ENCODE measurements around the gene PIGBOS1.
"Not testable (repeated sequence)": the region's sequence is repeated elsewhere in the genome, so short reads cannot be mapped to it uniquely, and the experiment has no call there.

Gene PIGBOS1

DNA sequence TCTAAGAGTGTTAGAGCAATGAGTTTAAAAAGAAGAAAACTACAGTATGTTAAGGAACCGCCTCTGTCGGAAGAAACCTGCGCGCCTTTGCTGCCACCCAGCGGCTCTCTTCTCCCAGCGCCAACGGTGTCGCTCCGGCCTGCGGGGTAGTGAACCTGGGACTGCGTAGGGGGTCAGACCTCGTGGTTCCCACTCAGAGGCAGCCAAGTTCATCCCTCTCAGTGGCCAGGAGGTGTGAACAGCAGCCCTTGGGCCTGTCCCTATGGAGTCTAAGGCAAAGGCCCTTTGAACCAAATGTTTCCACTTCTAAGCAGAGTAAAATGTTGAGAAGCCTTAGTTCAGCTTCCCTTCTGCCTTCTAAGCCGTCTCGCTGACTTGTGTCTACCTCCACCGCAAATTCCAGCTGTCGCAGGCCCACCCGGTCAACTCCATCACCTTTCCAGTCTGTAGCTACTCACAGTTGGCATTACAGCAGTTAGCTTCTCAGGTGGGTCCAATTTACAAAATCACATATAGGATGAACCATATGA is 28.3 kb downstream of the PIGBOS1 start:
- DNase-seq, result peak; percentile 88 to 92 (median 92)

DNA sequence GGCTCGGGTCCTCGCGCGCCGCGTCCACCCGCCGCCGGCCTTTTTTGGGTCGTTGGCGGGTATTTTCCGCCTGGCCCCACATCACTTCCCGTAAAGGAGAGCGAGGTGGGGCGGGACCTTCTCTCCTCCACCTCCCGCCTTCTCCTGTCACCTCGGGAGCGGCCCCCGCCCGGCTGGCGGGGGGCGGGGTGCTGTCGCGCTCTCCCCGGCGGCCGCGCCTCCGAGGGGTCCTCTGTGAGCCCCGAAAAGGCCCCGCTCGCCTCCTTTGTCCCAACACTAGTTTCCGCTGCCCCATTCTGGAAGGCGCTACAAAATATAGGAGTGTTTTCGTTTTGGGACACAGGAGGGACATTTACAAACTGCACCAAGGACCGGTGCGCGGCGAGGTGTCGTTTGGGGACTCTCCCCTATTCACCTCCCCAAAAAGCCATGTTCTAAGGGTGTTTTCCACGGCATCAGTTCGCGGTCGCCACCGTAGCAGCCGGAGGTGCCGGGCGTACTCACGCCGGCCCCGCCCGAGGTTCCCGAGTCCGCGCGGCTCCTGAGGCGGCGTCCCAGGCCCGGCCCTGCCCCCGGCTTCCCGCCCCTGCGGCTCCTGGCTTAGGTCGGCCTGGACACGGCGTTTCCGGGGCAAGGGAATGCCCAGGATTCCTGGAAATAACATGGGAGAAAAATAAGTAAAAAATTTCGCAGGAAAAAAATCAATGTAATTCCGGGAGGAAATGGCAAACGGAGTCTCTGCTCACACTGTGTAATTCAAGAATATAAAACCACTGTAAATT is 29.0 kb downstream of the PIGBOS1 start, which contains the start of gene RAB27A:
RAB27A (minus strand) TSS at position 68 of the 782 bp plus-strand sequence. CDS start 54,879 bp downstream, outside the sequence.
- DNase-seq, result peak; percentile 63 to 85 (median 70)

DNA sequence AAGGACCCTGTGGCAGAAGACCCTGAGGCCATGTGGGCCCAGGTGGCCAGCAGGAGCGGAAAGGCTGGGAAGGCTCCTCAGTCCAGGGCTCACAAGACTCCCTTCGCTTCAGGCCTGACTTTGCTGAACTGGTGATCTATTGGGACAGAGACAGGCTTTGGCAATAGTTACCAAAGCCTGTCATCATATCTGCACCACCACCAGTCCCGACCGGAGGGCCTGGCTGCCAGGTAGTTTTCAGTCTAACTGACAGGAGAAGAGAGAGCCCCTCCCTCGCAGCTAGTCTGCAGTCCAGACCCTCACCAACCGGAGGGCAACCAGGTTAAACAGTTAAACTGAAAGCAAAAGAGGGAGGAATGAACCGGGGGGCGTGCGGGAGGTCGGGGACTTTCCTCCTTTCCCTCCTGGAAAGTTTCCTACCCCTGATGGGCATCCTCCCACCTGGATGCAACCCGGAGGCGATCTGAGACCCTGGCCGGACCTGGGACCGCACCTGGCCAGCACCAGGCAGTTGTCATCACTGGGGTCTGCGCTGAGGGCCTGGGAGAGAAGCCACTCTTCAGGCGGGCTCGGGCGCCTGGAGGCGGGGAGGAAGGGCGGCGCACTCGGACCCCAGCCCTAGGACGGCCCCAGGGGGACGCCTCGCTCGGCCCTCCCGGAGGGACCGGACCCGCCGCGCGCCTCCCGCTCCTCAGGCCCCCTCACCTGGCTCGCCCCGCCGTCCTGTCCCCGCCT is 29.7 kb downstream of the PIGBOS1 start:
- peak; percentile 45 to 55 (median 53) for DNase-seq

DNA sequence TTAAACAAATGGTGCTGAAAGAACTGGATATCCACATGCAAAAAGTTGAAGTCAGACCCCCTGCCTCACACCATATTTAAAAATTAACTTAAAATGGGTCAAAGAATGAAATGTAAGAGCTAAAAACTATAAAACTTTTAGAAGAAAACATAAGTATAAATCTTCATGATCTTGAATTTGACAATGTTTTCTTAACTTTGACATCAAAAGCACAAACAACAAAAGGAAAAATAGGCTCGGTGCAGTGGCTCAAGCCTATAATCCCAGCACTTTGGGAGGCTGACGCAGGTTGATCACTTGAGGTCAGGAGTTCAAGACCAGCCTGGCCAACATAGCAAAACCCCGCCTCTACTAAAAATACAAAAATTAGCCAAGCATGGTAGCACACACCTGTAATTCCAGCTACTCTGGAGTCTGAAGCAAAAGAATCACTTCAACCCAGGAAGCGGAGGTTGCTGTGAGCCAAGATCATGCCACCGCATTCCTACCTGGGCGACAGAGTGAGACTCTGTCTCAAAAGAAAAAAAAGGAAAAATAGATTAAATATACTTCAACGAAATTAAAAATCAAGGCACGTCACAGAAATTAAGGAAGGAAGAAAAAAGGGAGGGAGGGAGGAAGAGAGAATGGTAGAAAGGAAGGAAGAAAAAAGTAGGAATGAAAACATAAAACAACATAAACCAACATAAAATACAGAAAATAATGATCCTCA is 30.8 kb downstream of the PIGBOS1 start:
- no peak for DNase-seq

DNA sequence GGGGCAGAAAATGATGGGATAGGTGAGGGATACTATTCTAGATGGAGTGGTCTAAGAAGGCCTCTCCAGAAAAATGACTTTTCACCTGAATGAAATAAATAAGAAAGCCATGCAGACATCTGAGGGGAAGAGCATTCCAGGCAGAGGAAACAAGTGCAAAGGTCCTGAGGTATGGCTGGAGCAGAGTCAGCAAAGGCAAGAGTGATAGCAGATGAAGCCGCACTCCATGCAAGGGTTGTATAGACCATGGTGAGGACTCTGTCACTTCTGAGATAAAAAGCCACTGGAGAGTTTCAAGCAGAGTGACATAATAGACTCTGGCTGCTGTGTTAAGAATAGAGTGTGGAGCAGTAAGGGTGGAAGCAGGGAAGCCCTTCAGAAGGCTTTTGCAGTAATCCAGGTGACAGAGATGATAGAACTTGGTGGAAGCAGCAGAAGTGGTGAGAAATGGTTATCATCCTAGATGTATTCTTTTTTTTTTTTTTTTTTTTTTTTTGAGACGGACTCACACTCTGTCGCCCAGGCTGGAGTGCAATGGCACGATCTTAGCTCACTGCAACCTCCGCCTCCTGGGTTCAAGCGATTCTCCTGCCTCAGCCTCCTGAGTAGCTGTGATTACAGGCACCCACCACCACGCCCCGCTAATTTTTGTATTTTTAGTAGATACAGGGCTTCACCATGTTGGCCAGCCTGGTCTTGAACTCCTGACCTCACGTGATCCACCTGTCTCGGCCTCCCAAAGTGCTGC is 32.3 kb downstream of the PIGBOS1 start:
- not testable (repeated sequence) for DNase-seq

DNA sequence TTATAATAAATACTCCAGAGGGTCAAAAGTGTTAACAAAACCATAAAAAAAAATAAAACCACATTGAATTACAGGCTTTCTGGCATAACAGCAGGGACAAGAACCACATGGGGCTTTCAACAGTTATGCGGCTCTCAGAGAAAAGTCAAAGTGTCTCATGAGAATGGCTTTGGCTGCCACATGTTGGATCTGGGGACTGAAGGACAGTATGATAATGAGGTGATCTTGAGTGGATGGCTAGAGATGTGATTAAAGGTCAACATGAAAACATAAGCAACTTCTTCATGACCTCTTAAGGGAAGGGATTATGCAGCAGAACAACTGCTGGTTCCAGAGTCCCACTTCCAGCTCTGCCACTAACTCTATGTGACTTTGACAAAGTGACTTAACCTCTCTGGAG is 34.5 kb downstream of the PIGBOS1 start:
- DNase-seq, result no peak

DNA sequence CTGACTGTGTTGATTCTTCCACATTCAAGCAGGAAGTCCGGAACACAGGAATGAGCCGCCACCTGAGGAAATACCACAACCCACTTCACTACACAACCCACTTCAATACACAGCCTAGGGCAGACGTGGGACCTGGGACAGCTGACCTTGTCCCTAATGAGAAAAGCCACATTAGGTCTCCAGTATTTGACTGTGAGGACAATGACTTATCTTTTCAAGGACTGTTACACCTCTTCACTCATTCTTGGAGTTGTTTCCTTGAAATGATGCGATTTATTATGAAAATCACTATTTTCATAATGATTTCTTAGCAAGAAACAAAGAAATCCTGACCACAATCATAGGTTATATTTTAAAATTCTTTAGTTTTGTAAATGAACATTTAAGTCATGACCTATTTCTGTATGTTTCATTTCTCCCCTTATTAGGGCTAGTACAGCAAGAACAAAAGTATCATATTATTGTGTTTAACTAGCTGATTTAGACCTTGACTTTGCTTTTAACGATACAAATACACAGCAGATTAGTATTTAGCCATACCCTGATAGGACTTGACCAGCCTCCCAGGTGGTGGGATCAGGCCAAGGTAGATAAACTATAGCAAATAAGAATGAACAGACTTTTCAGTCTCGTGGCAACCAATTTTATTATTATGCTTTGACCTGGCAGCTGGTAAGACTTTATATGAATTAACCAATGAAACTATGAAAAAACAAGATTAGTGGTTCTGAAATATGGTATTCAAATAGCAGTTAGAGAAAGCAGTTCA is 35.4 kb downstream of the PIGBOS1 start:
- DNase-seq, result no peak

DNA sequence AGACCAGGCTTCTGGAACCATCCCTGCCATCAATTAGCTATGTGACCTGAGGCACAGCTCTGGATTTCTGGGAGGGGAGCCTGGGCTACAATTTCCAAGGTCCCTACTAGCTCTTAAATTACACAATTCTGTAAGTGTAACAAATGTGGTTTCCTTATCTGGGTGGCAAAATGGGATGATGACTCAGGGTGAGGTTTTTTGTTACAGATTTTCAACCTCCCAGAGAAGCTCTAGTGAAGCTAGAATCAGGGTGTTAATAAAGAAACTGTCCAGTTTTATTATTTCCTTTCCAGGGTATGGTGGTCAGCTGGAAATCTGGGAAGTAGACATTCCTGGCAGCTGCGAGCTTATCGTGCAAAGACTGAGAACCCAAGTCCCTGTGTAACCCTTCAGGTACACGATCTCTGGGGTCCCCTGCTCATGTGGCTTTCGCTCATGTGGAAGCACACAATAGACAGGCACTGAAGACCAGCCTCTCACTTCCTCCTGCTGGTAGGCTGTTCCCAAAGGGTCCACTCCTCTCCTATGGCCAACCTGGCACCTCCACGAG is 36.6 kb downstream of the PIGBOS1 start:
- DNase-seq, result peak; percentile 60 to 77 (median 74)

DNA sequence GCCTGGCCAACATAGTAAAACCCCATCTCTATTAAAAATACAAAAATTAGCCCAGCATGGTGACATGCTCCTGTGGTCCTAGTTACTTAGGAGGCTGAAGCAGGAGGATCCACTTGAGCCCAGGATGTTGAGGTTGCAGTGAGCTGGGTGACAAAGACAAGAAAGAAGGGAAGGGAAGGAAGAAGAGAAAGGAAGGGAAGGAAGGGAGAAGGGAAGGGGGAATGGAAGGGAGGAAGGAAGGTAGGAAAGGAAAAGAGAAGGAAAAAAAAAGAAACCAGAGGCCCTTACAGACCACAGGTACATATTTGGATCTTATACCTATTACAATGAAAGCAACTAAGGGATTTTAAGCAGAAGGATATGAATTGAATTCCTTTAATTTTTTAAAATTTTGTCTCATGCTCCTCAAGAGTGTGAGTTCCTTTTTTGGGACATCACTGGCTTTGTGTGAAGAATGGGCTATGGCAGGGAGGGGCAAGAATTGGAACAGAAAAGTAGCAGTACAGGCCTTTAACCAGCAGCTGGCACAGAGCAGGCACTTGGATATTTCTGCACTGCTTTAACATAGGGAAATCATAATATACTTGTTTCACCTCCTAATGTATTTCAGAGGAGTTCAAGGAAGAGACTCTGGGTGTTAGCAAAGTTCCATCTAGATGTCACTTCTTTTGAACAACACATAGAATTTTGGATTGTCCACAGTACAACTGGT is 37.2 kb downstream of the PIGBOS1 start:
- DNase-seq, result peak in 2 of 3 donors; percentile 7 to 12

DNA sequence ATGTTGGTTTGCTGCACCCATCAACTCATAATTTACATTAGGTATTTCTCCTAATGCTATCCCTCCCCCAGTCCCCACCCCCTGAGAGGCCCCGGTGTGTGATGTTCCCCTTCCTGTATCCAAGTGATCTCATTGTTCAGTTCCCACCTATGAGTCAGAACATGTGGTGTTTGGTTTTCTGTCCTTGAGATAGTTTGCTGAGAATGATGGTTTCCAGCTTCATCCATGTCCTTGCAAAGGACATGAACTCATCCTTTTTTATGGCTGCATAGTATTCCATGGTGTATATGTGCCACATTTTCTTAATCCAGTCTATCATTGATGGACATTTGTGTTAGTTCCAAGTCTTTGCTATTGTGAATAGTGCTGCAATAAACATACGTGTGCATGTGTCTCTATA is 38.3 kb downstream of the PIGBOS1 start:
- DNase-seq, result peak in 2 of 3 donors; percentile 16 to 31

DNA sequence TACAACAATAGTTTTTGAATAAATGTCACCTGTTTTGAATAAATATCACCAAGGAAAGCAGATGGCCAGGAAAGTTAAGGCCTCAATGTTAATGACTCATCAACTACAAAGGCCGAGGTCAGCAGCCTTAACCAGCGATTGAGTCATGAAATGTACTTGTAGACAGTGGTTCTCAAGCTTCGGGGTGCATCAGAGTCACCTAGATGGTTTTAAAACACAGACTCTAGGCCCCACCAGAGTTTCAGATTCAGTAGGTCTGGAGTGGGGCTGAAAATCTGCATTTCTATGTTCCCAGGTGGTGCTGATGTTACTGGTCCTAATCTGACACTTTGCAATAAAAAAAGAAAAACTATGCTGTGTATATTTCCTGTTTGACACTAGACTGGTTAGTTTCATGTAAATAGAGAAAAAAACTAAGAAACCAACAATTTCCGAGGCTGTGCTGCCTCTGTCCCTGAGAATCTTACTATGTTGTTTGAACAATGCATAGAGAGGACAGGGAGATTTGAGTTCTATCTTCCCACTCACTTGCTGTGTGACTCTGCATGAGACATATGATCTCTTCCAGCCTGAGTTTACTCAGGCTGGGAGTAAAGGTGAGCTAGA is 39.1 kb downstream of the PIGBOS1 start:
- peak; percentile 74 to 87 (median 86) for DNase-seq

DNA sequence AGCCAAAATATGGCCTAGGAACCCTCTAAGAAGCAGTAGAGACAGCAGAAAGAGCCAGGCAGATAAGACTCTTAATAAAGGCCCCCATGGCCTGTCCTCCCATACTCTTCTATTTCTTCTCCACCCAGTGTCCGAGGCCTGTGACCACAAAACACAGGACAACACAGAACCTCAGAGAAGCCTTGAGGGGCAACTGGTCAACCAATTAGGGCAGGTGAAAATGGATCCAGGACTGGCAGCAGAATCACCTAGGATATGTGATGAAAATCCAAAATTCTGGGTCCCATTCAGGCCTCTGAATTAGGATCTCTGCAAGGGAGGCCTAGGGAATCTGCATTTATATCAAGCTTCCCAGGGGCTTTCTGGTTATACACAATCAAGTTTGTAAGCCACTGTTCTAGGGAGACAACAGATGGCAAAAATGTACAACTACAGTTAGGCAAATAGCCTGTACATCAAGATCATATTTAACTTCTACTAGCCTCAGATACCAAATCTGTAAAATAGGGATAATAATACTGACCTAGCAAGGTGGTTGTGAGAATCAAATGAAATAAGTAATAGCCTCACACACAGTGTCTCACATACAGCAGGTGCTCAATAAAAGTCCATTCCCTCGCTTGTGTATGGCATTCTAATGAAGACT is 39.7 kb downstream of the PIGBOS1 start:
- DNase-seq, result no peak

DNA sequence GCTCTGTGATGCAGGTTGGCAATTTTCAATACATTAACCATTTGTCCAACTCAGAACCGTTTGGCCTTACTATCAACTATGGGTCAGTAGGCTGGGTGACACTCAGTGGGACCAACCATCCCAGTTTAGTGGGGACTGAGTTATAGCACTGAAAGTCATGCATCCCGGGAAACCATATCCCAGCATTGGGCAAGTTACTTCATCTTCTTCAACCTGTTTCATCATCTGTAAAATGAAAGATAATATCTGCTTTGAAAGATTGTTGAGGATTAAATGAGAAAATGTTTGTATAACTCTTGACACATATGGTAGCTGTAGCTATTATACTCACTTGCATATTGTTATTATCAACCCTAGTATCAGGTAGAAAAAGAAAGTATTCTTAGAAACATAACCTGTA is 41.2 kb downstream of the PIGBOS1 start:
- no peak for DNase-seq

DNA sequence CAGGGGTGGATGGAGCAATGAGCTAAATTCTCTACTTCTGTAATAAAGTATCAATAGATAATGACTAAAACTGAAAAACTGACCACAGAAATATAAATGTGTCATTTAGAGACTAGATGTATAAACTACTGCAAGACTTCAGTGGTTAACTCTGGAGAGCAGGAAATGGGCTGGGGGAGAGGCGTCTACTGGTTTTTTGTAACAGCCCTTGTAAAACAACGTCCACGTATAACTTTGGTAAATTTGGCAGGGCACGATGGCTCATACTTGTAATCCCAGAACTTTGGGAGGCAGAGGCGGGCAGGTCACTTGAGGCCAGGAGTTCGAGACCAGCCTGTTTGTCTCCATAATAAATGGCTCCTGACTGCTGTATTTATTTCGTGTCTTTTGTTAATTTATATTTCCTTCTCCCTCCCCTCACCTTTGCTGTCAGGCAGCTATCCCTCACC is 41.8 kb downstream of the PIGBOS1 start:
- peak; percentile 17 to 40 (median 35) for DNase-seq

DNA sequence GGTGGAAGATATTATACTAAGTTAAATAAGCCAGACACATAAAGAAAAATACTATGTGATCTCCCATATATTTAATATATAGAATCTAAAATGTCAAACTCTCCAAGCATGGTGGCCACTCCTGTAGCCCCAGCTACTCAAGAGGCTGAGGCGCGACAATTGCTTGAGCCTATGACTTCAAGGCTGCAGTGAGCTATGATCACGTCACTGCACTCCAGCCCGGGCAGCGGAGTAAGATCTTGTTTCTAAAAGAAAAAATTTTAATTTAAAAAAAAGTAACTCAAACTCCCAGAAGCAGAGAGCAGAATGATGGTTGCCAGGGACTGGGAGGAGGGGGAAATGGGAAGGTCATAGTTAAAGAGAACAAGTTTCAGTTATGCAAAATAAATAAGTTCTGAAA is 42.6 kb downstream of the PIGBOS1 start:
- DNase-seq, result no peak

DNA sequence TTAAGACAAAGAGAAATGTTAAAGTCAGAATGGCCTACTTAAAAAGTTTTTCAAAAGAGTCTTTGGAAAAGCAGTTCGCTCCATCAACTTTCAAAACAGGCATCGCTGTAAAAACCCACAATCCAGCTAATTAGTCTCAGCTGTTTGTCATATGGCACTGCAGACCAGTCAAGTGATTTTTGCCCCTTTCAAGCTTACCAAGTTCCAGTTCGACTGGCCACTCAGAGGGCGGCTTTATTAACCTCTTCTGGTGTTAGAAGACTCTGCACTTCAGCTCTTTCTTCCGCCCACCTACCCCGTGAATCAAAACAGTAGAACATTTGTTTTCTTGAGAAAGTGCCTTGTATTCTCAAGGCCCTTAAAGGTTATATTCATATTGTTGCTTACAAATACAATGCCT is 48.6 kb downstream of the PIGBOS1 start:
- no peak for DNase-seq

DNA sequence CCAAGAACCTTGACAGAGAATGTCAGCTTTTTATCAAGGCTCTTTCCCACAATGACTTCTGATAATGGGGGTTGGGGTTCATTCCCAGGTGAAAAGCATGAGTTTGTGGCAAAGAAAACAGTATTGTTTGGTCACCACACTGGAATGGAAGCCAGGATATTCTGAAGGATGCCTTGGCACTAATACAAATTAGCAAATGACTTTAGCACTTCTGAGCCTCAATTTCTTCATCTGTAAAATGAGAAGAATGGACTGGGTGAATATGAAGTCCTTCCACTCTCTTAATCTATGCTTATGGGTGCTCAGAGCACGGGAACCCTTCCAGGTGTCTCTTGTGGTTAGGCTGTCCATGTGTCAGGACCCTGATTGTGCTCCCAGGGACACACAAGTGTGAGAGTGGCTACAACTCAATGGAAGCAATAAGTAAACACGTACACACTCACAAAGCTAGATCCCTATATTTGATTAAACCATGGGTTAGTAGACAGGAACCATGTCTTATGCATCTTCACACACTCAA is 50.7 kb downstream of the PIGBOS1 start:
- DNase-seq, result no peak

DNA sequence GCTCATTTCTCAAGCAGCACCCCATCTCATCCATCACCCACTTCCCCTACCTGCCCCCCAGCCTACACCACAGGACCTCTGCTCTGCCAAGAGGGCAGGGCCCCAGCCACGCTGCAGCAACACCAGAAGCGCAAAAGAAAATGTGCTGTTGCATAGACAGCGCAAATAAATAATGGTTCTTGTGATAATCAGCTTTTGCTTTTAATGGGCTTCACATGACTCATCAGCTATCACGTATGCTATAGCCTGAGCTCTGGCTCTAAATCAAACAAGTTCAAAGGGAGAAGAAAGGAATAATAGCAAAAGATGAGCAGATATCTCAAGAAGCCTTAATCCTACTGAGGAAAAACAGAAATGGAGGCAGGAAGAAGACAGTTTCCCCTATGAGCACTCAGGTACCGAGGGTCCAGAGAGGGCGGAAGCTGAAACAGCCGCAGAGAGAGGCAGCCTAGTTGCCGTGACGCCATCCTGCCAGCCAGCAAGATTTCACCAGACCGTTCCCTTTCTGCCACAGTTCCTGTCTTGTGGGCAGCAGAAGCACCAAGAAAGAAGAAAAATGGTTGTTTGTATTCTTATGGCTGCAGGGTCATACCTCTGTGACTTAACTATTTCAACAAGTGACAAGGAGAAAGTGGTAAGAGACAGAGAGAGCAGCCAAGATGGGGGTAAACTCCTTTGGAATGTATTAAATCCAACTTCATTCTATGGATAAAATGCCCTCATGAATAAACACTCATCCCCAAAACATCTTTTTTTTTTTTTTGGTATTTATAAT is 51.3 kb downstream of the PIGBOS1 start:
- peak; percentile 70 to 75 (median 75) for DNase-seq

All from suppressor macrophage treated with lipopolysaccharide for 1 hour (primary cell).